Retina (tissue), 1 donor: Measurements from ENCODE around the gene SLC29A2.
"Not testable (repeated sequence)": the region's sequence is repeated elsewhere in the genome, so short reads cannot be mapped to it uniquely, and the experiment has no call there.

Source experiments
- DNase-seq: peaks from one replicate; pipeline ENCODE4 v3.0.0-alpha.2; 2016

Gene SLC29A2

GRCh38 chr11:66332371-66333219, 39.0 kb downstream of the SLC29A2 start:
- no peak for DNase-seq

- no peak for DNase-seq
Observed at GRCh38 chr11:66331542-66332370, 39.8 kb downstream of the SLC29A2 start.

GRCh38 chr11:66330931-66331330, 40.6 kb downstream of the SLC29A2 start:
- DNase-seq: no peak

GRCh38 chr11:66329165-66329673, 42.3 kb downstream of the SLC29A2 start:
- DNase-seq: no peak

GRCh38 chr11:66328302-66329144, 43.0 kb downstream of the SLC29A2 start:
- peak; percentile 93 for DNase-seq

GRCh38 chr11:66328031-66328301, 43.6 kb downstream of the SLC29A2 start:
- DNase-seq: no peak

- DNase-seq: no peak
Observed at GRCh38 chr11:66327171-66328030, 44.2 kb downstream of the SLC29A2 start.

GRCh38 chr11:66326261-66327111, 45.1 kb downstream of the SLC29A2 start:
- peak; percentile 58 for DNase-seq

GRCh38 chr11:66325263-66325671, 46.3 kb downstream of the SLC29A2 start:
- DNase-seq: peak; percentile 33

- DNase-seq: no peak
Observed at GRCh38 chr11:66324664-66325063, 46.9 kb downstream of the SLC29A2 start.

- DNase-seq: no peak
Observed at GRCh38 chr11:66323684-66324083, 47.9 kb downstream of the SLC29A2 start.

- no peak for DNase-seq
Observed at GRCh38 chr11:66322732-66323427, 48.7 kb downstream of the SLC29A2 start.

- DNase-seq: no peak
Observed at GRCh38 chr11:66321606-66322005, 50.0 kb downstream of the SLC29A2 start.

- not testable (repeated sequence) for DNase-seq
Observed at GRCh38 chr11:66320748-66321147, 50.8 kb downstream of the SLC29A2 start.

- not testable (repeated sequence) for DNase-seq
Observed at GRCh38 chr11:66320289-66320688, 51.3 kb downstream of the SLC29A2 start.

GRCh38 chr11:66318600-66318970, 53.0 kb downstream of the SLC29A2 start:
- no peak for DNase-seq

GRCh38 chr11:66317723-66318599, 53.6 kb downstream of the SLC29A2 start:
- DNase-seq: peak; percentile 42

- DNase-seq: peak; percentile 48
Observed at GRCh38 chr11:66317322-66317722, 54.2 kb downstream of the SLC29A2 start.

GRCh38 chr11:66316849-66317251, 54.7 kb downstream of the SLC29A2 start, which contains the start of gene CD248:
CD248 (minus strand) TSS chr11:66317044; CDS start chr11:66317027, 17 bp downstream.
- DNase-seq: no peak
